ENCODE results near the gene RIPOR3. TPM values are rescaled to one million over a fixed set of nuclear protein-coding genes. Genes with fewer than 3 reads are reported as not detected.

The RIPOR3 gene
- total RNA-seq, 2 experiments from 2014 or later: 0.53 TPM; not detected in 1

DNA sequence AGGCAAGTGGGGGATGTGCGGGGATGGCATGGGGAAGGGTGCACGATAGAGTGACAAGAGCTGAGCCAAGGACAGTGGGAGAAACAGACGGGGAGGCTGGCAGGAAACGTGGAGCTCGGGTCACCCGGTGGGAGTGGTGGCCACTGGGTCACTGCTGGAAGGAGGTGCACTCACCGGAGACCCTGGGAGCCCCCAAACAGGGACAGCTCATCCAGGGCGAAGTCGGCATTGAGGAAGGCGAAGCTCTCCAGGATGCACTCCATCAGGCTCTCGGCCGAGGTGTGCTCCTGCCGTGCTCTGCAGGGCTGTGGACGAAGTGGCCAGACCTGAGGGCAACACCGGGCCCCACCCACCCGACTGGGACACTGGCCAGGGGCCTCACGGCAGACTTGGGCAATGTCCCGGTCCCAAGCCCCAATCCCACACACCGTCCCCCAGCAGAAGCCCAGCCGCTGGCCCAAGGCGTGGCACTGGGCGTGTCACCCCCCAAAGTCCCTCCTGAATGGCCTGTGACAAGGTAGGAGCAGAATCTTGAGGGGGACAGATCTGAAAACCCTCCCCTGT is 93.9 kb downstream of the RIPOR3 start:
- peaks cover 15% of the 10 kb centered on the region for H3K4me1 ChIP-seq (ENCODE audit: insufficient read depth, low read length, poor library complexity, severe bottlenecking)
- H3K9me3 ChIP-seq (ENCODE audit: low read length): no peaks in the 10 kb centered on the region
- H3K9me2 ChIP-seq (ENCODE audit: insufficient read depth, low read length): no peaks in the 10 kb centered on the region
- no peaks in the 10 kb centered on the region for H4K20me1 ChIP-seq (ENCODE audit: insufficient read depth, low read length)
- H3K4me2 ChIP-seq (ENCODE audit: low read length): no peak overlapping the region
- intact Hi-C loops (cut with micrococcal nuclease; ENCODE audit: unreplicated experiment): no loop called here
- H3K4me3 ChIP-seq (ENCODE audit: low read depth, low read length, poor library complexity, severe bottlenecking): no peak overlapping the region
- POLR2A ChIA-PET: no interaction called here
- no peaks in the 10 kb centered on the region for H3K79me2 ChIP-seq (ENCODE audit: insufficient read depth, low read depth, low read length)
- H3K36me3 ChIP-seq (ENCODE audit: insufficient read depth, low read length): no peaks in the 10 kb centered on the region
- TF ChIP-seq, protein P1, sequence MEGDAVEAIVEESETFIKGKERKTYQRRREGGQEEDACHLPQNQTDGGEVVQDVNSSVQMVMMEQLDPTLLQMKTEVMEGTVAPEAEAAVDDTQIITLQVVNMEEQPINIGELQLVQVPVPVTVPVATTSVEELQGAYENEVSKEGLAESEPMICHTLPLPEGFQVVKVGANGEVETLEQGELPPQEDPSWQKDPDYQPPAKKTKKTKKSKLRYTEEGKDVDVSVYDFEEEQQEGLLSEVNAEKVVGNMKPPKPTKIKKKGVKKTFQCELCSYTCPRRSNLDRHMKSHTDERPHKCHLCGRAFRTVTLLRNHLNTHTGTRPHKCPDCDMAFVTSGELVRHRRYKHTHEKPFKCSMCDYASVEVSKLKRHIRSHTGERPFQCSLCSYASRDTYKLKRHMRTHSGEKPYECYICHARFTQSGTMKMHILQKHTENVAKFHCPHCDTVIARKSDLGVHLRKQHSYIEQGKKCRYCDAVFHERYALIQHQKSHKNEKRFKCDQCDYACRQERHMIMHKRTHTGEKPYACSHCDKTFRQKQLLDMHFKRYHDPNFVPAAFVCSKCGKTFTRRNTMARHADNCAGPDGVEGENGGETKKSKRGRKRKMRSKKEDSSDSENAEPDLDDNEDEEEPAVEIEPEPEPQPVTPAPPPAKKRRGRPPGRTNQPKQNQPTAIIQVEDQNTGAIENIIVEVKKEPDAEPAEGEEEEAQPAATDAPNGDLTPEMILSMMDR (conservative IDR thresholded peaks at IDR 0.05; ENCODE audit: low read length): no peak
- TF ChIP-seq EZH2phosphoT487 (IDR thresholded peaks at IDR 0.05; ENCODE audit: borderline replicate concordance, low read depth, low read length): no peak
- DNase-seq (ENCODE audit: low spot score): no peak
- H3K27ac ChIP-seq (ENCODE audit: low read depth, low read length, poor library complexity, severe bottlenecking): no peak overlapping the region
- CTCF ChIA-PET (ENCODE audit: unreplicated experiment): no interaction called here
- no peak overlapping the region for H2AFZ ChIP-seq (ENCODE audit: low read length)
- no TSS peak for BruUV-seq (replicated peaks)

DNA sequence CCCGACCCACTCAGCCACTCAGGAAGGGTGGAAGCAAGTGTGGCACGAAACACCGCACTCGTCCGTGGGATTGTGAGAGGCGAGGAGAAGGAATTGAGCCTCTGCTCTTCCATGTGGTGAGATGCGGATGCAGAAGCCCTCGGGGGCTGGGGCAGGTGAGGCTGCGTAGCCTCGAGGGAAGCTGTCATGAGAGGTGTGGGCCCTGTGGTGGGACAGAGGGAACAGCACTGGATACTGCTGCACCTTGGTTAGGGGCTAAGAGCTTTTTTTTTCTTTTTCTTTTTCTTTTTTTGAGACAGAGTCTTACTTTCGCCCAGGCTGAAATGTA is 94.7 kb downstream of the RIPOR3 start:
- H3K27ac ChIP-seq (ENCODE audit: low read depth, low read length, poor library complexity, severe bottlenecking): no peak overlapping the region
- H3K4me3 ChIP-seq (ENCODE audit: low read depth, low read length, poor library complexity, severe bottlenecking): no peak overlapping the region
- H3K9me2 ChIP-seq (ENCODE audit: insufficient read depth, low read length): no peaks in the 10 kb centered on the region
- ChIA-PET POLR2A (no interaction called here), CTCF (ENCODE audit: unreplicated experiment) (interaction anchor here (0.5 kb wide), 1 partner anchor 1295 kb away, joined by 10 read pairs; no protein-coding TSS in a partner anchor)
- no peaks in the 10 kb centered on the region for H3K9me3 ChIP-seq (ENCODE audit: low read length)
- H3K4me2 ChIP-seq (ENCODE audit: low read length): no peak overlapping the region
- intact Hi-C loops (cut with micrococcal nuclease; ENCODE audit: unreplicated experiment): no loop called here
- no TSS peak for BruUV-seq (replicated peaks)
- no peak for DNase-seq (ENCODE audit: low spot score)
- no peak overlapping the region for H2AFZ ChIP-seq (ENCODE audit: low read length)
- TF ChIP-seq EZH2phosphoT487 (IDR thresholded peaks at IDR 0.05; ENCODE audit: borderline replicate concordance, low read depth, low read length): no peak
- TF ChIP-seq, protein P1 (conservative IDR thresholded peaks at IDR 0.05; ENCODE audit: low read length): no peak
- no peaks in the 10 kb centered on the region for H4K20me1 ChIP-seq (ENCODE audit: insufficient read depth, low read length)
- H3K4me1 ChIP-seq (ENCODE audit: insufficient read depth, low read length, poor library complexity, severe bottlenecking): peaks cover 15% of the 10 kb centered on the region
- H3K79me2 ChIP-seq (ENCODE audit: insufficient read depth, low read depth, low read length): no peaks in the 10 kb centered on the region
- no peaks in the 10 kb centered on the region for H3K36me3 ChIP-seq (ENCODE audit: insufficient read depth, low read length)

DNA sequence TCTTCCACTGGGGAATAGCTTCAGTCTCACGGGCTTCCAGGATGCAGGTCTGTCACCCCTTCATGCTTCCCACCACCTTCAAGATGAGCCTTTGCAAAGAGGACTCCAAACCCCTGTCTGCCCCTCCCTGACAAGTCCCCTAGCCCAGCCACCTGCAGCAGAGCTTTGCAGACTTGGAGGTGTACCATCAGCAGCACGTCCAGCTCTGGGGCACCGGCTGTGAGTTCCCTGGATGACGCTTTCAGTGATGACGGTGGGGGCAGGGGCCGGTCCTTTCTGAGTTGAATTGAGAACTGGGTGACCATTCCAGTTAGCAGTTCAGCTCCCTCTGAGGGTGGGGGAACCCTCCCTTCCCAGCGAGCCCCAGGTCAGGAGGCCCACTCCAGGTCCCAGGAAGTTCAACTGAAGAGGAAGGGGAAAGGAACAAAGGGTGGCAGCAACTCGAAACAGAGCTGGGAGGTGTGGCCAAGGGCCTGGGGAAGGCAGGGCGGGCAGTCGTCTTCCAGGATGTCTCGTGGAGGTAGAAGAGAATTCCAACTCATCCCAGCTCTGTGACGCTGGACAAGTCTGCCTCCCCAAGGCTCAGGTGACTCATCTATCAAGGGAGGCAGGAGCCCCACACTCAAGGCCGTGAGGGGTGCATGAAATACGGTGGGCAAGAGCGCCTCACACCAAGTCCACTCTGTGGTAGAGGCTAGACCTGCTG is 95.2 kb downstream of the RIPOR3 start:
- no peak overlapping the region for H3K27ac ChIP-seq (ENCODE audit: low read depth, low read length, poor library complexity, severe bottlenecking)
- no peak overlapping the region for H2AFZ ChIP-seq (ENCODE audit: low read length)
- no peak overlapping the region for H3K4me3 ChIP-seq (ENCODE audit: low read depth, low read length, poor library complexity, severe bottlenecking)
- H4K20me1 ChIP-seq (ENCODE audit: insufficient read depth, low read length): no peaks in the 10 kb centered on the region
- peaks cover 15% of the 10 kb centered on the region for H3K4me1 ChIP-seq (ENCODE audit: insufficient read depth, low read length, poor library complexity, severe bottlenecking)
- H3K9me2 ChIP-seq (ENCODE audit: insufficient read depth, low read length): no peaks in the 10 kb centered on the region
- H3K36me3 ChIP-seq (ENCODE audit: insufficient read depth, low read length): no peaks in the 10 kb centered on the region
- no peaks in the 10 kb centered on the region for H3K79me2 ChIP-seq (ENCODE audit: insufficient read depth, low read depth, low read length)
- TF ChIP-seq EZH2phosphoT487 (IDR thresholded peaks at IDR 0.05; ENCODE audit: borderline replicate concordance, low read depth, low read length): no peak
- TF ChIP-seq, protein P1 (conservative IDR thresholded peaks at IDR 0.05; ENCODE audit: low read length): no peak
- ChIA-PET CTCF (ENCODE audit: unreplicated experiment) (interaction anchor here (0.5 kb wide), 1 partner anchor 1294 kb away, joined by 10 read pairs; no protein-coding TSS in a partner anchor), POLR2A (no interaction called here)
- intact Hi-C loops (cut with micrococcal nuclease; ENCODE audit: unreplicated experiment): no loop called here
- no TSS peak for BruUV-seq (replicated peaks)
- no peak overlapping the region for H3K4me2 ChIP-seq (ENCODE audit: low read length)
- no peak for DNase-seq (ENCODE audit: low spot score)
- H3K9me3 ChIP-seq (ENCODE audit: low read length): no peaks in the 10 kb centered on the region

All from OCI-LY7 (cell line).